Activated CD8-positive, alpha-beta memory T cell treated with anti-CD3 and anti-CD28 coated beads, Interleukin-2, amount 50 U/mL, for 24 hours (primary cell): ENCODE data around the gene GRPEL1.
"Not testable (repeated sequence)": the region's sequence is repeated elsewhere in the genome, so short reads cannot be mapped to it uniquely, and the experiment has no call there.

Experiments
- DNase-seq: peaks from one replicate; pipeline ENCODE4 v3.0.0-alpha.2; 2020; ENCODE audit errors: extremely low read depth

The GRPEL1 gene

GRCh38 chr4:7067452-7068278 is at the start of gene GRPEL1:
TSS of gene GRPEL1 (minus strand) at chr4:7068064. CDS start at chr4:7068032, 32 bp downstream.
- DNase-seq, result peak; percentile 99

DNA sequence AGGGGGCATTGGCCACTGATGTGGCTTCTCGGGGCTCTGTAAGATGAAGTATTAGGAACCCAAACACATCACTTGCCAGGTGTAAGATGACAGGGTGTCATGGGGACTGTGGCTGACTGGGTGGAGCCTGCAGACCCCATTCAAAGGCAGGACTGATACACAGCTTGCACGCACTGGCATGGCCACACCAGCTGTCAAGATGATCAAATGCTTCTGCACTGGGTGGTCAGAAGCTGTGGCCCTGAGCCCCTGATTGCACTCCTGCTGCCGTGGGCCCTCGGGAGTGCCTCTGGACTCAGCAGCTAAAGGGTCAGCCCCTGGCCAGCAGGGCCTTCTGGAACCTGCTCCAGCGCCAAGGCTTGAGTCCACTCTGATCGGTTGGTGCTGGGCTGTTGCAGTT is 48.8 kb upstream of the GRPEL1 start:
- DNase-seq, result no peak

DNA sequence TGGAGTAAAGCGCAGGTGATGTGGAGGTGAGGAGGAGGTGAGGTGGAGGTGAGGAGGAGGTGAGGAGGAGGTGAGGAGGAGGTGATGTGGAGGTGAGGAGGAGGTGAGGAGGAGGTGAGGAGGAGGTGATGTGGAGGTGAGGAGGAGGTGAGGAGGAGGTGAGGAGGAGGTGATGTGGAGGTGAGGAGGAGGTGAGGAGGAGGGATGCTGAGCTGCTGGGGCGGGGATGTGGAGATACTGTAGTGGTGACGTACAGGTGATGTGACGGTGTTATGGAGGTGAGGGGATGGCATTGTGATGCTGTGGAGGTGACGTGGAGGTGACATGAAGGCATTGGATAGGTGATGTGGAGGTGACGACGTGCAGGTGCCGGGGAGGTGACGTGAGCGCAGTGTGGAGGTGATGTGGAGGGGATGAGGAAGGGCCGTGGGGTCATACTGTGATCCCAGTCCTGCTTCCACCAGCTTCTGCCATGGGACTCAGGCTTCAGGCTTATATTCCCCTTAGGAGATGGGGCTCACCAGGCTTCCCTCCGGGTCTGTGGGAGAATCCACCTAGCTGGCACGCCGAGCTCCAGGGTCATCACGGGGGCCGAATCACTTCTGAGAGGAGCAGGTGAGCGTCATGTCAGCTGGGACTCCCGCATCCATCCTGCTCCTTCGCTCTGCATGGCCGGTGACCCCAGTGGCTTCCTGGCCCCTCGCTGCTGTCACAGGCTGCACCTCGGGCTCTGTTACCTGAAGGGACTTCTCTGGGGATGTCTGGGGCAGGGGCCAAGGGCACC is 47.9 kb upstream of the GRPEL1 start:
- no peak for DNase-seq

- DNase-seq, result no peak
These were observed 44.8 kb upstream of the GRPEL1 start for GRCh38 chr4:7112656-7113055.

DNA sequence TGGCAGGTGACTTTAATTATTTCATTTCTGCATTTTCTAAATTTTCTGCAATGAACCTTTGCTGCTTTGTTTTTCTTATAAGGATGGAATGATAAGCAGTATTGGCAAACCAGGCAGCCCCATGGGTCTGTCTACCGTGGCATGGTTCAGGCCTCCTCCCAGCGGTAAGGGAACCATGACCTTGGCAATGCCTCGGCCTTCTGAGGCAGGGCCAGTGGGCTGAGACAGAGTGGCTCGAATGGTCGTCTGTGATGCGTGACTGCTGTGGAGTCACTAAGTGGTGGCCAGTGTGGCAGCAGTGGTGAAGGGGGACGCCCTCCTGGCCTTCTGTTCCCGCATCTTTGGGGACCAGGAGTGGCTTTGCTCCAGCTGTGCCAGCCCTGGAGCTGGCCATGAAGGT is 43.6 kb upstream of the GRPEL1 start:
- no peak for DNase-seq

DNA sequence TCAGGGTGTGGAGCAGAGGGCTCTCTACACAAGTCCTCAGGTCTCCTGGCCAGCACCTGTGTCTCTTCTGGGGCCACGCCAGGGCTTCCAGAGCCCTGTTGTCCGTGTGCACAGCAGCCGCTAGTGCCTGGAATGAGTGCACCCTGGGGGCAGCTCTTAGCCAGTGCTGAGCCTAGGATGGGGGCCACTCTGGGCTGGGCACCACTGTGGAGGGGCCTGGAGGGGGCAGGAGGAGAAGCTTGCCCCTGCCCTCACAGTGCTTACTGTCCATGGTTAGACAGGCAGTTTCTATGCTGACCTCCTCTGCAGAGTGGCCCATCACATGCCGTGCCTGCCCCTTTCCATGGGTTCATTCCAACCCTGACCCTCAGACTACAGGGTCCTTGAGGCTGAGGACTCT is 42.7 kb upstream of the GRPEL1 start:
- no peak for DNase-seq

DNA sequence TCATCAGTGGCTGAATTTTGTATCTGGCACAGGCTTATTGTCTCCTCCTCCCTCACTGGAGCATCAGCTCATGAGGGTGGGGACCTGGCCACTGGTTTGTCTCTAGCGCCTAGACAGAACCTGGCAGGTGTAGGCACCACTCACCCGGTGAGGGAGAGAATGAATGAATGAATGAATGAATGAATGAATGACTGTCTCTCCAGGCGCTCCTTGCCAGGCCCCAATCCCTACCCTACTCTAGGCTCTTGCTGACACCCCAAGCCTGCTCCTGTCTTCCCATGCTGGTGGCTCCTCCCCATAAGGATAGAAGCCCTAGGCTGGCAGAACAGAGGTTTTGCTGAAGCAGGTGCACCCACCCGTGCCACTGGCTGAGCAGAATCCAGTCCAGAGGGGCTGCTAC is 41.3 kb upstream of the GRPEL1 start:
- no peak for DNase-seq

GRCh38 chr4:7108660-7109059 is 40.8 kb upstream of the GRPEL1 start:
- DNase-seq, result no peak

GRCh38 chr4:7108046-7108625 is 40.3 kb upstream of the GRPEL1 start:
- DNase-seq, result no peak

DNA sequence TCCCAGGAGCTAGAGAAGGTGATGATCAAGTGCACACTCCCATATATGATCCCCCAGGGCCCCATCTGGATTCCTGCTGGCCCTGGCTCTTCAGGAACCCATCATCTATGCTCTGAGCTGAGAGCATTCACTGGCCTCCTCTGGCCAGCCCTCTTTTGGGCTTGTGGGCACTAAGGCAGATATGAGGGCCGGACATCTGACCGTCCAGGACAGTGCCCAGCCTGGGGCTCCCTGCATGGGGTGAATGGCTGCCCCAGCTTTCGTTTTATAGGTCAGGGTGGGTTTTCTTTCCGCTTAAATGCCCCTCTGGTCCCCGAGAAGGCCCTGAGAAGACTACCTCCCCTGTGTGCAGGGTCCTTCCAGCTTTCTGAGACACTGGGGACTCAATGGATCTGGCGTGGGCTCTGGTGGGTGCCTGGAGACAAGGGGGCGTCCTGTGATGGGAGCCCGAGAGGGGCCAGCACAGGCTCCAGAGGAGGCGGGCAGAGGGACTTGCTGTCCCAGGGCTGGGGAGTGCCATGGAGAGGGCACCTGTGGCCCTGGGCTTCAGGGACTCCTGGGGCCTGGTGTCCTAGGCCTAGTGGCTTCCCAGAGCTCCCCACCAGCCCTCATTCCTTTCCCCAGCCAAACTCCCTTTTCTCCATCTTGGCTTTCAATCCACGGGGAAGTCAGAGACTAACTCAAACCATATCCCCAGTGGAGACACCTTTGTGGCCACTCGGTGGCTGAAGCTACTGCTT is 39.5 kb upstream of the GRPEL1 start:
- no peak for DNase-seq

GRCh38 chr4:7105276-7105675 is 37.4 kb upstream of the GRPEL1 start:
- DNase-seq, result no peak

GRCh38 chr4:7104366-7105031 is 36.6 kb upstream of the GRPEL1 start:
- DNase-seq, result no peak

DNA sequence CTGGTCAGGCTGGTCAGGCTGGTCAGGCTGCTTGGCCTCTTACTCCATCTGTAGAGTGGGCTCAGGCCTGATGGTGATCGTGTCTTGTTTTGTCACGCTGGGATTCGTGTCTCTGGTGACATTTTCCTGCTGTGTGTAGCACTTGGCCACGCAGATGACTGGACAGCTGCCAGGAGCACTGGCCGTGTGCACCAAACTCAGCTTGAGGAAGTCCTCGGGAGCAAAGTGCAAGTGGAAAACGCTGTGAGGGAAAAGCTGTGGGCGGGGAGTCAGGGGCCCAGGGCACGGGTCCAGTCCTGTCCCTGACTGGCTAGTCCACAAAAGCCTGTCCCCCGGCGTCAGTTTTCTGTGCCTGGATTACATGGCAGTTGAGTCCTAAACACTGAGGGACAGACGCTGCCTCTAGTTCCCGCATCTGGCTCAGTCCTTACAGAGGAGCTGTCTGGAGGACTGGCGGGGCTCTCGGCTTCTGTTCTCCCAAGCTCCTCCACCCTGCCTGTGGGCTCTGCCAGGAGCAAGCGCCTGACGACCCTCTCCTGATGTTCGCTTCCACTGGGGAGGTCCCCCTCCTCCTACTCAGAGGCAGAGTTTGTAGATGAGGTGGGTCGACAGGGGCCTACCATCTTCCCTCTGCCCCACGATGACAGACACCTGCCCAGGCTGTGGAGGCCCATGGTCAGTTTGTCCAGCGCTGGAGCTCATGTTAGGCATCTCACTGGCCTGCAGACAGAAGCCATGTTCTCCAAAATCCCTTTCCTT is 35.9 kb upstream of the GRPEL1 start:
- DNase-seq, result no peak

DNA sequence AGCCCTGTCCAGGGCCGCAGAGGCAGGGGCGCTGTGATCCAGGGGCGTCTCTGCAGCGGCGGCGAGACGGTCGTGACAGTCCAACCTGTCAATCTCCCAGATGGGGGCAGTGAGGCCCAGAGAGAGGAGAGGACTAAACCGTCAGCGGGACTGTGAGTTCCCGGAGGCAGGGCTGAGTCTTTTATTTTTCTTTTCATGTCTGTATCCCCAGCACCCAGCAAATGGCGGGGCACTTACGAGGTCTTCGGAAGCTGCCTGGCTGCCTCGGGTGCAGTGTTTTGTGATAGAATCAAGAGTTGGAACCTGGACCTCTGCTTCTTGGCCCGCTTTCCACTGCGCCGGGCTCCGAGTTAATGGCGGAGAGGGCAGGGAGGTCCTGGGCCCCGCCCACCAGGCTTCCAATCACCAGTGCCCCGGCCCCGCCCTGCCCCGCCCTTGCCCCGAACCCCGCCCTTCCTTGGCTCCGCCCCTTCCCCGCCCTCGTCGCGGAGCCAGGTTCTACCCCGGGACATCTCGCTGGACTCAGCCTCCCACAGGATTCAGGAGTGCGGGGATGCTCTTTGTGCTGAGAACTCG is 35.3 kb upstream of the GRPEL1 start:
- DNase-seq, result peak; percentile 52

- not testable (repeated sequence) for DNase-seq
These were observed 34.6 kb upstream of the GRPEL1 start for GRCh38 chr4:7102516-7102909.

DNA sequence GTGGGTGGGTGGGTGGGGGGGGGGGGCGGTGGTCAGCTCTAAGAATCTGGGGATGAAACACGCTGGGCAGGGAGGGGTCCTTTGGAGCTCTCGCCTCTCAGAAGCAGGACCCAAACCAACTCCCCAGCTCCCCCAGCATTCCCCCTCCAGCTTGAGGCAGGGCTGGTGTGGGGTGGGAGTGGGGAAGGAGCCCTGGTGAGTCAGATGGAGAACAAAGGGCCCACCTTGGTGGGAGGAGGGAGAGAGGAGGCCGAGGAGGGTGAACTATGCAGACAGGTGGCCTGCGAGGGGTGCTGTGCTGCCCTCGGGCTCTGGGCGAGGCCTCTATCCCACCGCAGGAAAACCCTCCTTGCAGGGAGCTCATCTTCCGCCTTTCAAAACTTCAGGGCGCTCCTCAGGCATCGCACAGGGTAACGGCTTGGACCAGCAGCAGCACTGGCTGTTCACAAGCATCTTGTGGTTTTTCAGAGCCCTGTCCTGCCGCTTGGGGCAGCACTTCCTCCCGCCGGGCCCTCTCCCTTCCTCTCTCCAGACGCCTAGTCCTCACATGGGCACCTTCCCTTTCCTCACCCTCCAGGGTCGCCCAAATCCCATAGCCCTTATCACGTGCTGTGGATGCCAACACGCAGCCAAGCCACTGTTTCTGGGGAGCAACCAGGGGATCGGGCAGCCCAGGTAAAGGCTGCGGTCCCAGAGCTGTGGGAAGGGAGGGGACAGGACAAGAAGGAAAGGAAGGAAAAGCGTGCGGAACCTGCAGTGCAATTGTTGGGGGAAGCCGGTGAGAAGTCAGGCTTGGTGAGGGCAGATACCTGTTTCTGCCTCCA is 34.0 kb upstream of the GRPEL1 start:
- no peak for DNase-seq

- DNase-seq, result no peak
These were observed 28.4 kb upstream of the GRPEL1 start for GRCh38 chr4:7096236-7096635.

DNA sequence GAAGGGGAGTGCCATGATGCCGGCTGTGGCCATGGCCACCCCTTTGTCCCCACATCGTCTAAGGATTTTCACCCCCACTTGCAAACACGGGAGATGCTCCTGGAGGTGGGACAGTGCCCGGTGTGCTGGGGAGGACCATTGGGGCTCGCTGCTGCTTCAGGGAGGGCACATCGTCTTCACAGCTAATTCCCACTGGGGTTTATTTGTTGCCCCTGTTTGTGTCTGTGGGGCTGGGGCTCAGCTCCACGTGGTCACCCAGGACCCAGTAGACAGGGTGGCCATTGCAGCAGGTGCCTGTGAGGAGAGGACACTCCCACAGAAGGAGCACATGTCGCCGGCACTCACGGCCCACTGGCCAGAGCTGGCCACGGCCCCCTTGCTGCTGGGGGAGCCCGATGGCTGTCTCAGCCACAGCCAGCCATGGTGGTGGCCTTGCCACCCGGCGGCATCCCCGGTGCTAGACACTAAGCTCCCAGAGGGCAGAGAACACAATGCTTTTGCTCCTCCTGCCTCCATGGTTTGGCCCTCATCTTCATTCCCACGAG is 27.8 kb upstream of the GRPEL1 start:
- DNase-seq, result no peak

DNA sequence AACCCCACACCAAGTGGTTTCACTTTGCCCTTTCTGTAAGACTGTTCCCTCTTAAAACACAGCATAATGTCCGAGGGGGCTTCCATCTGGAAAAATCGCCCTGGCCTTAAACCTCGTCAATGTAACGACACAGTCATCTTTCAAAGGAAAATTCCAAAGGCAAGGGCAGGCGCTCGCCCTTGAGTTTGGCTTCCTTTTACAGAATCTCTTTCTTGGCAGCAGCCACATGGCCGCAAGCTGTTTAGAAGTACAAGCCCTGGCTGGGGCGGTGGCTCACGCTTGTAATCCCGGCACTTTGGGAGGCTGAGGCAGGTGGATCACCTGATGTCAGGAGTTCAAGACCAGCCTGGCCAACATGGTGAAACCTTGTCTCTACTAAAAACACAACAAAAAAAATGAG is 27.1 kb upstream of the GRPEL1 start:
- no peak for DNase-seq
